ENCODE data around the gene VPS52.

GRCh38 chr6:33289784-33290315 lies 18.2 kb upstream of the VPS52 start:
- TF ChIP-seq ZNF274 (IDR thresholded peaks at IDR 0.05; ENCODE audit: low read depth, low read length) (no peak), YY1 (IDR thresholded peaks at IDR 0.05; ENCODE audit: insufficient read depth, insufficient read length) (no peak)

Data from NT2/D1 (cell line).